DOHH2 (cell line): ENCODE measurements around the gene SYNE1.

Experiments used
- H3F3A ChIP-seq: fragments of 200-600 bp; sonication (generic), shearing (Covaris generic); 2 replicates; pipeline ENCODE4 v1.6.0; 2016; ENCODE audit warnings: antibody characterized with exemption, mild to moderate bottlenecking; ENCODE audit not compliant: control insufficient read depth, insufficient read depth
- H3K27ac ChIP-seq: fragments of 200-600 bp; sonication (generic); 2 replicates; pipeline ENCODE4 v1.5.1; 2014; ENCODE audit warnings: low read depth, mild to moderate bottlenecking, low read length, moderate library complexity
- H3K27me3 ChIP-seq: fragments of 200-600 bp; sonication (generic); 2 replicates; pipeline ENCODE4 v1.6.1; 2014; ENCODE audit warnings: mild to moderate bottlenecking, low read length, mixed read lengths; ENCODE audit not compliant: control insufficient read depth
- H3K36me3 ChIP-seq: fragments of 200-600 bp; sonication (generic); 2 replicates; pipeline ENCODE4 v1.6.1; 2014; ENCODE audit warnings: mild to moderate bottlenecking, low read length, moderate library complexity, mixed read lengths; ENCODE audit not compliant: control insufficient read depth
- H3K4me1 ChIP-seq: fragments of 200-600 bp; sonication (generic); 2 replicates; pipeline ENCODE4 v1.6.1; 2014; ENCODE audit warnings: mild to moderate bottlenecking, low read length, mixed read lengths; ENCODE audit not compliant: control insufficient read depth
- H3K4me2 ChIP-seq: fragments of 200-600 bp; sonication (generic); 2 replicates; pipeline ENCODE4 v1.6.0; 2014; ENCODE audit warnings: mild to moderate bottlenecking, low read length, moderate library complexity
- H3K4me3 ChIP-seq: fragments of 200-600 bp; sonication (generic); 2 replicates; pipeline ENCODE4 v1.5.1; 2014; ENCODE audit warnings: mild to moderate bottlenecking, low read length, mixed read lengths
- H3K79me2 ChIP-seq: fragments of 200-600 bp; sonication (generic); 2 replicates; pipeline ENCODE4 v1.6.1; 2014; ENCODE audit warnings: mild to moderate bottlenecking, low read length, mixed read lengths; ENCODE audit not compliant: control insufficient read depth
- H3K9me2 ChIP-seq: fragments of 200-600 bp; sonication (generic); replicated peaks from 2 replicates; pipeline ENCODE4 v1.6.1; 2014; ENCODE audit warnings: mild to moderate bottlenecking, low read length, mixed read lengths; ENCODE audit not compliant: control insufficient read depth
- H3K9me3 ChIP-seq: fragments of 200-600 bp; sonication (generic); 2 replicates; pipeline ENCODE4 v1.6.1; 2014; ENCODE audit warnings: antibody characterized with exemption, low read length, mixed read lengths; ENCODE audit not compliant: control insufficient read depth, insufficient read depth
- H4K20me1 ChIP-seq: fragments of 200-600 bp; sonication (generic); 2 replicates; pipeline ENCODE4 v1.6.0; 2014; ENCODE audit warnings: low read depth, mild to moderate bottlenecking, antibody characterized with exemption, low read length, moderate library complexity; ENCODE audit not compliant: control insufficient read depth, insufficient read depth
- EZH2phosphoT487 ChIP-seq: fragments of 200-600 bp; sonication (generic); IDR thresholded peaks from 2 replicates; pipeline ENCODE4 v1.6.1; 2017; ENCODE audit warnings: borderline replicate concordance, mild to moderate bottlenecking, antibody characterized with exemption, low read length, moderate library complexity, mixed read lengths
- TF ChIP-seq, protein P1 (sequence below): fragments of 200-600 bp; sonication (generic); IDR thresholded peaks from one replicate; pipeline ENCODE4 v1.5.1; 2014; ENCODE audit warnings: antibody characterized with exemption, mild to moderate bottlenecking, low read depth, low read length; ENCODE audit not compliant: poor library complexity, severe bottlenecking

Gene SYNE1

DNA sequence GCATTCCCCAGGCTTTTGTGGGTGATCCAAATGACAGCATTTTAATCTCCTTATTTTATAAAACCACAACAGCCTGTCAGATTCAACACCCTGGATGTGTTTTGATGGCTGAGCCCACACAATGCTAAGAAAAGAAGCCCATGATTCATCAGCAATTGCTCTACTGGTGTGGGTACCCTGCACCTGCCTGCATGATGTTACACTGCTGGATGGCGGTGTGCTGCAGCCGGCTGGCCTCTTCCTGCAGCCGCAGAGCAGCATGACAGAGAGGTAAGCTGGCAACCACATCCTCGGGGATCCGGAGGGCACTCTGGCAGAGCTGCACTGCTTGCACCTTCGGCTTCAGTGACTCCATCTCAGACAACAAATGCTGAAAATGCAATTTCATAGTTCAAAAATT lies 327.5 kb downstream of the SYNE1 start:
- TF ChIP-seq, protein P1, sequence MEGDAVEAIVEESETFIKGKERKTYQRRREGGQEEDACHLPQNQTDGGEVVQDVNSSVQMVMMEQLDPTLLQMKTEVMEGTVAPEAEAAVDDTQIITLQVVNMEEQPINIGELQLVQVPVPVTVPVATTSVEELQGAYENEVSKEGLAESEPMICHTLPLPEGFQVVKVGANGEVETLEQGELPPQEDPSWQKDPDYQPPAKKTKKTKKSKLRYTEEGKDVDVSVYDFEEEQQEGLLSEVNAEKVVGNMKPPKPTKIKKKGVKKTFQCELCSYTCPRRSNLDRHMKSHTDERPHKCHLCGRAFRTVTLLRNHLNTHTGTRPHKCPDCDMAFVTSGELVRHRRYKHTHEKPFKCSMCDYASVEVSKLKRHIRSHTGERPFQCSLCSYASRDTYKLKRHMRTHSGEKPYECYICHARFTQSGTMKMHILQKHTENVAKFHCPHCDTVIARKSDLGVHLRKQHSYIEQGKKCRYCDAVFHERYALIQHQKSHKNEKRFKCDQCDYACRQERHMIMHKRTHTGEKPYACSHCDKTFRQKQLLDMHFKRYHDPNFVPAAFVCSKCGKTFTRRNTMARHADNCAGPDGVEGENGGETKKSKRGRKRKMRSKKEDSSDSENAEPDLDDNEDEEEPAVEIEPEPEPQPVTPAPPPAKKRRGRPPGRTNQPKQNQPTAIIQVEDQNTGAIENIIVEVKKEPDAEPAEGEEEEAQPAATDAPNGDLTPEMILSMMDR = no peak
- TF ChIP-seq EZH2phosphoT487 = no peak
- Histone ChIP-seq H3K27me3 (no peaks in the 10 kb centered on the region), H3K36me3 (no peaks in the 10 kb centered on the region), H3K79me2 (no peaks in the 10 kb centered on the region), H3K4me1 (peaks cover 22% of the 10 kb centered on the region), H3K4me3 (no peak overlapping the region), H3F3A (no peaks in the 10 kb centered on the region), H3K9me2 (no peaks in the 10 kb centered on the region), H3K27ac (no peak overlapping the region), H3K9me3 (no peaks in the 10 kb centered on the region), H4K20me1 (no peaks in the 10 kb centered on the region), H3K4me2 (peak overlapping the region; percentile 29)

DNA sequence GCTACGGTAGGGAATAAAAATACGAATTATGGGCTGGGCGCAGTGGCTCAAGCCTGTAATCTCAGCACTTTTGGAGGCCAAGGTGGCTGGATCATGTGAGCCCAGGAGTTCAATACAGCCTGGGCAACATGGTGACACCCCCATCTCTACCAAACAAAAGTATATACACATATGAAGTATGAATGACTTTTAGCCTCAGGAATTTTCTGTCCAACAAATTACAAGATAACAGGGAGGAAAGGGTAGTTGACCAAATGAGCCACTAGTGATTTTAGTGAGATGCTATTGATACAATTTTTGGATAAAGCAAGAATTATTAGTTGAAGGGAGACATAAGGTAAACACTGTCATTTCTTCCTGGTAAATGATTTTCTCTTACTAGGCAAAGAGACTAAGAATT lies 328.2 kb downstream of the SYNE1 start:
- Histone ChIP-seq H3K9me3 (no peaks in the 10 kb centered on the region), H3K4me2 (no peak overlapping the region), H3K4me1 (peaks cover 19% of the 10 kb centered on the region), H3K27ac (no peak overlapping the region), H3K36me3 (no peaks in the 10 kb centered on the region), H3F3A (no peaks in the 10 kb centered on the region), H3K9me2 (no peaks in the 10 kb centered on the region), H3K79me2 (no peaks in the 10 kb centered on the region), H4K20me1 (no peaks in the 10 kb centered on the region), H3K27me3 (no peaks in the 10 kb centered on the region), H3K4me3 (no peak overlapping the region)
- TF ChIP-seq, protein P1 = no peak
- TF ChIP-seq EZH2phosphoT487 = no peak

DNA sequence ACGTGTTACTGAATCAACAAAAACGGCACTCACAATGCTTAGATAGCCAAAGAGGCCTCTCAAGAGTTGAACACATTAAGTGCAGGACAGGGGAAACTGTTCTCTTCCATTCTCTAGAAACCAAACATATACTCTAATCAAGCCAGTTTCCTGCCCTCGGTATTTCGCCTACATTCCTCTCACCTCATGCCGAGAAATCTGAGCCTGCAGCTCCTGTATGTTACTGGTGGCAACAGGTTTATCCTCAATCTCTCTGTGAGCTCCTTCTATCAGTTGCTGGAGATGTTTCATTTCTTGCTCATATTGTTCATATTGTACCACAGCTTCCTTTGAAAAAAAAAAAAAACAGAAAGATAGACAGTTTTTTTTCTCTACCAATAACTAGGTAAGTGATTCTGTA lies 328.9 kb downstream of the SYNE1 start:
- H3K79me2 ChIP-seq = no peaks in the 10 kb centered on the region
- H3K4me1 ChIP-seq = peaks cover 26% of the 10 kb centered on the region
- H3K4me2 ChIP-seq = no peak overlapping the region
- no peaks in the 10 kb centered on the region for H3K9me3 ChIP-seq
- H4K20me1 ChIP-seq = no peaks in the 10 kb centered on the region
- H3K27me3 ChIP-seq = no peaks in the 10 kb centered on the region
- no peaks in the 10 kb centered on the region for H3F3A ChIP-seq
- no peak overlapping the region for H3K27ac ChIP-seq
- TF ChIP-seq EZH2phosphoT487 = no peak
- TF ChIP-seq, protein P1 = no peak
- no peak overlapping the region for H3K4me3 ChIP-seq
- no peaks in the 10 kb centered on the region for H3K36me3 ChIP-seq
- H3K9me2 ChIP-seq = no peaks in the 10 kb centered on the region
